Measurements from ENCODE around the gene MEF2B. TPM values are rescaled to one million over a fixed set of nuclear protein-coding genes. Genes with fewer than 3 reads are reported as not detected.

Gene MEF2B
- 0.32 TPM in 1 of 2 replicates, not detected in the other for total RNA-seq

DNA sequence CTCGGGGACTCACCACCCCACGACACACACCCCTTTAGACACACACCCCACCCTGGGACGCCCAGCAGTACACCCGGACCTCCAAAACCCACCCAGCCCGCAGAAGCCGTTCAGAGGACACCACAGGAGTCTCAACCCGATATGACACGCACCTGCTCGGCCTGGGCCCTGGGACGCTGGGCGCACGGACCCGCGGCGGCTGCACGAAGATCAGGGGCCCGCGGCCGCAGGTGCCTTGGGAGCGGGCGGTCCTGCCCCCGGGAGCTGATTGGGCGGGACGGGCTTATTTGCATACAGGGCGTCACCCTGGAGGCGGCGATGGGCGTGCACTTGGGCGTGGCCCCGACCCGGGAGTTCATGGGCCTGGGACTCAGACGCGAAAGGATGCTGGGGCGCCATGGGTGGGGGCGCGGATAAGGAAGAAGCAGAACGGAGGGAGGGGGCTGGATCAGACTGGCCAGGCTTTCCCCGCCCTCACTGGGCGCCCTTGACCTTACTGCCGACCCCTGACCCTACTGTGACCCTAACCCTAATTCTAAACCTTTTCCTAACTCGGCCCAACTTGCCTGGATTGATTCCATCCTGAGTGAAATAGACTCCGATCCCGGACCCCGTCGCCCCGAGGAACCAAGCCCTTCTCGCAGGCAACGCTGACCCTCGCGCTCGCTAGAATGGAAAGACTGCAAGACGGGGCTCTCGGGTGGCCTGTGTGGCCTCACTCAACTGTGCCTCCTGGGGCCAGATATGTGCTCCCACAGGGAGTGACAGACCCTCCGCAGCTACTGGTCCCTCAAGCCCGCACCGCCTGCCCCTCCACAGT lies at the start of gene MEF2B:
TSS of gene MEF2B (minus strand) at position 211 of the 820 bp plus-strand sequence. CDS start 19,528 bp downstream, outside the sequence.

DNA sequence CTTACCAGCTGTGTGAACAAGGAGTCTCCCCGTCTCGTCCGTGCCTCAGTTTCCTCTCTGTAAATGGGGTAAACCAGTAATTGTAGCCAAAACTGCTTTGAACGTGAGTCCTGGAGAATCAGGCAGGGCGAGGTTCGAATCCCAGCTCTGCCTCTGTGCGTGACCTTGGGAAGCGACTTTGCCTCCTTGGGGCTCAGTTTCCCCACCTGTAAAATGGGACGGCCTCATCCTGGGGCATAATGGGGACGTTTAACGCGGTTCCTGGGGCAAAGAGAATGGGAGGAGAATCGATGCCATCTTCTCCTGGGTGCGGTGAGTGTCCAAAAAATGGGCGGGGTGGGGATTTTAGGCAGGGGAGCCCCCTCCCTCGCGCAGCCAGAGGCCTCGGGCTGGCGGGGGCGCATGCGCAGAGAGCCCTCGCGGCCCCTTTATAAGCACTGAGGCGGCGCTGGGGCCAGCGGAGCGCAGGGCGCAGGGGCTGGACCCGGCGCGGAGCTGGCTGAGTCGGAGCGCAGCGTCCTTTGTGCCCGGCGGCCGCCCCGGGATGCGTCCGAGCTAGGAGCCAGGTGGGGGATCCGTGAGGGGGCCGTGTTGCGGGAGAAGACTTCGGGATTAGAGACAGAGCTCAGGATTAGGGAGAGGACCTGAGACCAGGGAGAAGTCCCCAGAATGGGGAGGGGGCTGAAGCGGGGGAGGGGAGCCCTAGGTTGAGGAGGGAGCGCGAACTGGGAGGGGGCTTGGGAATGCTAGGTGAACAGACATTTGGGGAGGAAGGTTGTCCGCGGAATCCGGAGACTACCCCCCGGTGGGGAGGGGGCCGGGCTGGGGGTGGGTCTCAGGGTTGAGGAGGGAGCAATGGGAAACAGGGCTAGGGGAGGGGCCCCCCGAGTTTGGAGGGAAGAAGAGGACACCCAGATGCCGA lies 41.7 kb upstream of the MEF2B start, which contains the start of gene NCAN:
TSS of gene NCAN (plus strand) at position 460 of the 922 bp plus-strand sequence. CDS start 4,996 bp downstream, outside the sequence.

GRCh38 chr19:19203012-19203856 lies 33.2 kb upstream of the MEF2B start, which contains the start of gene NR2C2AP:
NR2C2AP (minus strand) TSS chr19:19203414; CDS start chr19:19203060, 354 bp downstream.

GRCh38 chr19:19192078-19192882 lies 22.2 kb upstream of the MEF2B start, which contains the start of the genes BORCS8 and RFXANK:
BORCS8 (minus strand) TSS chr19:19192152; CDS start chr19:19192117, 35 bp downstream.
RFXANK (plus strand) TSS chr19:19192258; CDS start chr19:19193947, 1,689 bp downstream.

DNA sequence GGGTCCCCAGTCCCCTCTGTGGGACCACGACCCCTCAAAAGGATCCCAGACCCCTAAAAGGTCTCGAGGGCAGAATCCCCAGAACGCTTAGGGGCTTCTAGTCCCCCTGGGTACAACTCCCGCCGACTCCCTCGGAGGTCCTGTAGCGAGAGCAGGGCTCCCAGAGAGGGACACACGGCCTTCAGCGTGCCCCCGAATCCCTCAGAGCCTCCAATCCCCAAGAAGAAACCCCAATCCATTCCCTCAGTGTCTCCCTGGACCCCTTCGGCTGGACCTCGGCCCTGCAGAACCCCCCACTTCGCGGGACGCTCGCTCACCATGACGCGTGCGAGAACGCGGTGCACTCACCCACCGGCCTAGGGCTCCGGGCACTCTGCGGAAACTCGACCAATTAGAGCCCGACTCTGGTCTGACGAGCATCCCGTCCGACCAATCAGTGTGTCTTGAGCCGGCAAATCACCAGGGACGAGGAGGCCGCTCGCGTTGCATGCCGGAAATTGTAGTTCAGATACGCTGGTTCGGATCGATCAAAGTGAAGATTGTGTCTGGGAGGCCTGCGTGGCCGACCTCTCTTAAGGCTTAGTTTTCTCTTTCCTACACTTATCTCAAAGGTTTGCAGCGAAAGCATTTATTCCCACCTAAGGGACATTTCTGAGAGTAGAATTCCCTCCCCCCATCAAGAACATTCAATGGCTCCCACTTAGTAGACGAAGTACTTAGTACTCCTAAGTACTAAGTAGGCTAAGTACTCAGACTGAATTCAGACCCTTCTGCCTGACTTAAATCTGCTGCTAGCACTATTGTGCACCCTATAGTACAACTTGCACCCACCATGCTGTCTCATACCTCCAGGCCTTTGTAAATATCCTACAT lies 31.7 kb downstream of the MEF2B start, which contains the start of gene TMEM161A:
TSS of gene TMEM161A (minus strand) at position 370 of the 873 bp plus-strand sequence. CDS start at position 320, 50 bp downstream.

Other genes with a start within 250 kb of the MEF2B start
- gene HOMER3, start 229.0 kb downstream of the MEF2B start, total RNA-seq = 101 and 165 TPM in 2 replicates
- gene SUGP2, start 136.7 kb downstream of the MEF2B start, total RNA-seq = 15.3 and 28.9 TPM in 2 replicates
- gene ARMC6, start 136.7 kb downstream of the MEF2B start, total RNA-seq = 45.5 and 53.0 TPM in 2 replicates
- 2.3 and 2.9 TPM in 2 replicates for gene SLC25A42, start 106.3 kb downstream of the MEF2B start, total RNA-seq
- gene TMEM161A, start 31.8 kb downstream of the MEF2B start, total RNA-seq = 26.0 and 28.0 TPM in 2 replicates
- gene BORCS8, start 21.9 kb upstream of the MEF2B start, total RNA-seq = 14.9 and 18.7 TPM in 2 replicates
- gene RFXANK, start 22.0 kb upstream of the MEF2B start, total RNA-seq = 77.2 and 88.4 TPM in 2 replicates
- gene NR2C2AP, start 33.2 kb upstream of the MEF2B start, total RNA-seq = 12.0 and 17.9 TPM in 2 replicates
- gene NCAN, start 41.7 kb upstream of the MEF2B start, total RNA-seq = under 0.01 TPM in 1 of 2 replicates, not detected in the other
- gene TM6SF2, start 103.0 kb upstream of the MEF2B start, total RNA-seq = under 0.01 TPM in 1 of 2 replicates, not detected in the other
- 15.6 and 20.1 TPM in 2 replicates for gene SUGP1, start 150.2 kb upstream of the MEF2B start, total RNA-seq
- gene MAU2, start 150.6 kb upstream of the MEF2B start, total RNA-seq = 24.7 and 27.4 TPM in 2 replicates
- gene GATAD2A, start 235.4 kb upstream of the MEF2B start, total RNA-seq = 46.8 and 51.0 TPM in 2 replicates

All from epithelial cell of umbilical artery (primary cell).